ENCODE measurements around the gene HNRNPUL1.

The HNRNPUL1 gene

DNA sequence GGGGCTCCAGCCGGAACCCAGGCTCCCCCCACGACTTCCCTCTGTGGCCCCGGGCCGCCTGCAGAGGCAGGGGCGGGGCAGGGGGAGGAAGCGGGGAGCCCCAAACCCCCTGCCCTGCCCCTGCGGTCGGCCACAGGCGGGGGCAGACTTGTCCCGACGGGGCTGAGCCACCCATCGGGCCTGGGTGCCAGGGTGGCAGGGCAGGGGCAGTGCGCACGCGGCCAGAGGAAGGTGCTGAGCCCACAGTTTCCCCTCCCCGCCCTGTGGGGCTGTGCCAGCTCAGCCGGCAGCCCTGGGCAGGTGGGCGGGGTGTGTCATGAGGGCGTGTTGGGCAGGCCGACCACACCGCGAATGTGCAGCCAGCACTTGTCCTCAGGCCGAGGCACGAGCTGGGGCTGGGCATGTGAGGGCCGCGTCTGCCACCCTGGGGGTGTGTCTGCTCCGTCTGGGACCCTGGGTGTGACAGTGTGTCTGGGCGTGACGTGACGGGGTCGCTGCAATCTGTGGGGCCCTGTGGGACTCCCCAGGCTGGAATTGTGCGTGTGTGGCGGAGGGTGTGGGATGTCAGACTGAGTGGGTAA is 63.5 kb downstream of the HNRNPUL1 start:
- TF ChIP-seq, protein P1, sequence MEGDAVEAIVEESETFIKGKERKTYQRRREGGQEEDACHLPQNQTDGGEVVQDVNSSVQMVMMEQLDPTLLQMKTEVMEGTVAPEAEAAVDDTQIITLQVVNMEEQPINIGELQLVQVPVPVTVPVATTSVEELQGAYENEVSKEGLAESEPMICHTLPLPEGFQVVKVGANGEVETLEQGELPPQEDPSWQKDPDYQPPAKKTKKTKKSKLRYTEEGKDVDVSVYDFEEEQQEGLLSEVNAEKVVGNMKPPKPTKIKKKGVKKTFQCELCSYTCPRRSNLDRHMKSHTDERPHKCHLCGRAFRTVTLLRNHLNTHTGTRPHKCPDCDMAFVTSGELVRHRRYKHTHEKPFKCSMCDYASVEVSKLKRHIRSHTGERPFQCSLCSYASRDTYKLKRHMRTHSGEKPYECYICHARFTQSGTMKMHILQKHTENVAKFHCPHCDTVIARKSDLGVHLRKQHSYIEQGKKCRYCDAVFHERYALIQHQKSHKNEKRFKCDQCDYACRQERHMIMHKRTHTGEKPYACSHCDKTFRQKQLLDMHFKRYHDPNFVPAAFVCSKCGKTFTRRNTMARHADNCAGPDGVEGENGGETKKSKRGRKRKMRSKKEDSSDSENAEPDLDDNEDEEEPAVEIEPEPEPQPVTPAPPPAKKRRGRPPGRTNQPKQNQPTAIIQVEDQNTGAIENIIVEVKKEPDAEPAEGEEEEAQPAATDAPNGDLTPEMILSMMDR (IDR thresholded peaks at IDR 0.05; ENCODE audit: control insufficient read depth, extremely low read depth, insufficient read depth): no peak
- DNase-seq (ENCODE audit: low read depth): no peak
- no peak overlapping the region for H3K4me3 ChIP-seq (ENCODE audit: low read depth, low read length)

DNA sequence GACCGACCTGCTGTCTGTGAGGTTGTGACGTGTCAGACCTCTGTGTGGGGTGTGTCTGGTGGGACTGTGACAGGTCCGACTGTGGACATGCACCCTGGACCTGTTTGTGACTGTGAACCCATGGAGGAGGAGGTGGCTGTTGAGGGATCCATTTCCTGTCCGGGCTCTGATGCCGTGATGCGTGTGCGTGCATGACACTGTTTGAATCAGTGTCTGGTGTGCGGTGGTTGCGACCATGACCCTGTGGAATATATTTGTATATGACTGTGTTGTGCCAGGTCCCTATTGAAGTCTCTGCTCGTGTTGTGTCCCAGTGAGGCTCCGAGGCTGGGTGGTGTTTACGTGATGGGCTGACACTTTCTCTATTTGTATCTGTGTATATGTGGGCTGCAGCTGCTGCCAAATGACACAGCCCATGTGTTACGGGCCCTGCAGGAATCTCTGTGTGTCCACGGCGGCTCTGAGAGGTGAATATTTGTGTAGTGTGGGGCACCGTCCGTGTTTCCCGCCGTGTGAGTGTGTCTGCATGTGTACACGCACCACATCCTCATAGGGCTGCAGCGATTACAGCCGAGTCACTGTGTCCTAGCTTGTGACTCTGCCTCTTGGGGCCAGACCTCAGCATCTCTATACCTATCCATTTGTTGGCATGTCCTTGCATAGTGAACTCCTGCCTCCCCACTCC is 64.1 kb downstream of the HNRNPUL1 start:
- TF ChIP-seq, protein P1 (IDR thresholded peaks at IDR 0.05; ENCODE audit: control insufficient read depth, extremely low read depth, insufficient read depth): no peak
- DNase-seq (ENCODE audit: low read depth): no peak
- no peak overlapping the region for H3K4me3 ChIP-seq (ENCODE audit: low read depth, low read length)

GRCh38 chr19:41328842-41329225 is 64.7 kb downstream of the HNRNPUL1 start:
- H3K4me3 ChIP-seq (ENCODE audit: low read depth, low read length): no peak overlapping the region
- TF ChIP-seq, protein P1 (IDR thresholded peaks at IDR 0.05; ENCODE audit: control insufficient read depth, extremely low read depth, insufficient read depth): no peak
- no peak for DNase-seq (ENCODE audit: low read depth)

- DNase-seq (ENCODE audit: low read depth): no peak
- no peak overlapping the region for H3K4me3 ChIP-seq (ENCODE audit: low read depth, low read length)
- TF ChIP-seq, protein P1 (IDR thresholded peaks at IDR 0.05; ENCODE audit: control insufficient read depth, extremely low read depth, insufficient read depth): no peak
These were observed 66.3 kb downstream of the HNRNPUL1 start for GRCh38 chr19:41330481-41330880.

DNA sequence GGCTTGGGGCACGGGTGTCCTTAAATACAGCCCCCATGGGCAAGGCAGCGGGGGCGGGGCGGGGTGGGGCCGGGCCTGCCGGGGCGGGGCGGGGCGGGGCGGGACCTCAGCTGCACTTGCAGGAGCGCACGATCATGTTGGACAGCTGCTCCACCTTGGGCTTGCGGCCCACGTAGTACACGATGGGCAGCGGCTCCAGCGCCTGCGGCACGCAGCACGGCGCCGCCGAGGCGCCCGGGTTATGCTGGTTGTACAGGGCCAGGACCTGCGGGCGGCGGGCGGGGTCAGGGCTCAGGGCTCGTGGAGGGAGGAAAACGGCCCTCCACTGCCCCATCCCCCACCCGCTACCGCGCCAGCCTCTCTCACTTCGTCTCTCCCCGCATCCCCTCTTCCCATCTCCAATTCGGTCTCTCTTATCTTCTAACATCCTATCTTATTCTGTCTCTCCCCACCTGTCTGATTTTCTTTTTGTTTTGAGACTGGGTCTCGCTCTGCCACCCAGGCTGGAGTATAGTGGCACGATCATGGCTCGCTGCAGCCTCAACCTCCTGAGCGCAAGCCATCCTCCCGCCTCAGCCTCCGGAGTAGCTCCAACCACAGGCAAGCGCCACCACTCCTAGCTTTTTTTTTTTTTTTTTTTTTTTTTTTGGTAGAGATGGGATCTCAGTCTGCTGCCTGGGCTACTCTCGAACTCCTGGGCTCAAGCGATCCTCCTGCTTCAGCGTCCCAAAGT is 66.9 kb downstream of the HNRNPUL1 start:
- H3K4me3 ChIP-seq (ENCODE audit: low read depth, low read length): no peak overlapping the region
- peak; percentile 3 for DNase-seq (ENCODE audit: low read depth)
- TF ChIP-seq, protein P1 (IDR thresholded peaks at IDR 0.05; ENCODE audit: control insufficient read depth, extremely low read depth, insufficient read depth): no peak

GRCh38 chr19:41332000-41332399 is 67.8 kb downstream of the HNRNPUL1 start:
- TF ChIP-seq, protein P1 (IDR thresholded peaks at IDR 0.05; ENCODE audit: control insufficient read depth, extremely low read depth, insufficient read depth): no peak
- no peak for DNase-seq (ENCODE audit: low read depth)
- H3K4me3 ChIP-seq (ENCODE audit: low read depth, low read length): no peak overlapping the region
